Measurements from ENCODE around the gene TFG.

TFG gene

DNA sequence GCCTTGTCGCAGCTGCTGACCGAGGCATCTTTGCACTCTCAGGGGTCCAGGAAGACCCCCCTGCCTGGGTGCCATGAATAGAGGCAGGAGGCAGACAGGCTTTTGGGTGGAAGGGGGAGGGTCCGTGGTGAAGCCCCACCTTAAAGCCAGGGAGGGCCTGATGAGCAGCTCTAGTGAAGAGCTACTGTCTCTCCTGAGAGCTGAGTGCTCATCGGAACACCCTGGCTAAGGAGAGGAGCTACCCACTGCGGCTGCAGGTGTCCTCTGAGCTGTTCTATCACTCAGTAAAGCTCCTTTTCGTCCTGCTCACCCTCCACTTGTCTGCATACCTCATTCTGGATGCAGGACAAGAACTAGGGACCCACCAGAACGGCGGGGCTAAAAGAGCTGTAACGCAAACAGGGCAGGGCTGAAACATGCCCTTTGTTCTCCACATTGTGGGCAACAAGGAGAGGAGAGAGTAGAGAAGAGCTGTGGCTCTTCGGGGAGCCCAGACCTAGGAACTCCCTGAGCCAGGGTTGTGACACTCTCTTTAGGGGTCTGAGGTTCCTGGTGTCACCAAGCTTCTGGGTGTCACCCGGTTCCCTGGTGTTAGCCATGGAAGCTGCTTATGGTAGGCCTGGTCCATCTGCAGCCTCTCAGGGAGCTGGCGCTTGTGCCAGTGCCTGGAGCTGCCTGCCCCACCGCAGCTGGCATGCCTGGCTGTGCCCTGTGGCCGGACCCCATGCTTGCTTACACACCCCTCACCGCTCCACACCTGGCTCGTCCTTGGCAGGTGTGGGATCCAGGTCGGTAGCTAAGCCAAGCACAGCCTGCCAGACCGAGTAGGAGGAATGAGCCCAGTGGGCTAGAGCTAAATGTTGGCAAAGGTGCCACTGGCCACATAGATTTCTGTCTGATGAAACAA is 26.2 kb upstream of the TFG start:
- TF ChIP-seq Cebpa-rat (IDR thresholded peaks at IDR 0.05), result no peak

DNA sequence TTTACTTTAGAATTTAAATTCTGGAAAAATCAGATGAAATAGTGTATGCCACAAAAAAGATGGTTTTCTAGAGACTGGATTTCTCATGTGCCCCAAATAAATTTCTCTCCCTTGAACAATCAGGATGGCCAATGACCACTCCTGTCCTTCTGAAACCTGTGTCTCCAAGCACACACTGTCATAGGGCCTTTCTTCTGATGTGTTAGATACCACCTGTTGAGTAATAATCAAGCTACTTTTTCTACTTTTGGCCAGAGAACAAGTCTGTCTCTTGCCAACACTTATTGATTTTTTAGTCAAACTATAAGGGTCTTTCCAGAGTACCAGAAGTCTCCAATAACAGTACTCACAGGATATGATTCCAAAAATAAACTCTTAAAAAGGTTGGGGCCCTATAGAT is 16.1 kb upstream of the TFG start:
- H3K4me3 ChIP-seq, result no peak overlapping the region
- H3K27ac ChIP-seq, result no peak overlapping the region
- H3K4me1 ChIP-seq, result no peaks in the 10 kb centered on the region
- H3K9ac ChIP-seq, result no peak overlapping the region
- no peaks in the 10 kb centered on the region for H3K27me3 ChIP-seq
- H3K9me3 ChIP-seq, result no peaks in the 10 kb centered on the region
- H4K20me1 ChIP-seq, result no peaks in the 10 kb centered on the region
- TF ChIP-seq Cebpa-rat (IDR thresholded peaks at IDR 0.05), result no peak
- H3K36me3 ChIP-seq, result no peaks in the 10 kb centered on the region
- H3K4me2 ChIP-seq, result no peak overlapping the region

More for the DNA sequence above, 26.2 kb upstream of the TFG start:
- H3K36me3 ChIP-seq, result no peaks in the 10 kb centered on the region
- peaks cover 9% of the 10 kb centered on the region for H3K4me1 ChIP-seq
- no peaks in the 10 kb centered on the region for H4K20me1 ChIP-seq
- no peak overlapping the region for H3K4me2 ChIP-seq
- no peaks in the 10 kb centered on the region for H3K27me3 ChIP-seq
- no peak overlapping the region for H3K9ac ChIP-seq
- H3K9me3 ChIP-seq, result peaks cover 9% of the 10 kb centered on the region; the same call in 1 of the 2 replicates
- H3K4me3 ChIP-seq, result no peak overlapping the region
- H3K27ac ChIP-seq, result no peak overlapping the region

DNA sequence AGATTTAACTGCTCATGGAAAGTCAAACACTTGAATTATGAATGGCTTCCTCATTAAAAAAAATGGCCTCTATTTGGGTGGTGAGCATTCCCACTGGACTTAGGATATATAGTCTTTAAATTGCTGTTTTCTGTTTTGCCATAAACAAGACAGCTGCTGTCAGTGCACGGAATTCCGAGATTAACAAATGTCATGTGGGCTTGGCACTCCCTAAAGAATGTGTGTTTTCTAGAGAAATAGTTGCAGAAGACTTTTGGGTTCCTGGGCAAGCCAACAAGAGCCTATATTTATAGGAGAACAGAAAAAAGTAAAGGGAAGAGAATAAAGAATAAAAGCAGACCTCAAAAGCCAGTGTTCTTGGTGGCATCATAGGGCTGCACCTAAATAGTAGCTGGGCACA is 13.6 kb upstream of the TFG start:
- no peaks in the 10 kb centered on the region for H3K27me3 ChIP-seq
- H3K36me3 ChIP-seq, result no peaks in the 10 kb centered on the region
- H3K4me1 ChIP-seq, result no peaks in the 10 kb centered on the region
- no peaks in the 10 kb centered on the region for H4K20me1 ChIP-seq
- no peaks in the 10 kb centered on the region for H3K9me3 ChIP-seq
- no peak for TF ChIP-seq Cebpa-rat (IDR thresholded peaks at IDR 0.05)
- no peak overlapping the region for H3K9ac ChIP-seq
- no peak overlapping the region for H3K27ac ChIP-seq
- H3K4me2 ChIP-seq, result no peak overlapping the region
- no peak overlapping the region for H3K4me3 ChIP-seq

DNA sequence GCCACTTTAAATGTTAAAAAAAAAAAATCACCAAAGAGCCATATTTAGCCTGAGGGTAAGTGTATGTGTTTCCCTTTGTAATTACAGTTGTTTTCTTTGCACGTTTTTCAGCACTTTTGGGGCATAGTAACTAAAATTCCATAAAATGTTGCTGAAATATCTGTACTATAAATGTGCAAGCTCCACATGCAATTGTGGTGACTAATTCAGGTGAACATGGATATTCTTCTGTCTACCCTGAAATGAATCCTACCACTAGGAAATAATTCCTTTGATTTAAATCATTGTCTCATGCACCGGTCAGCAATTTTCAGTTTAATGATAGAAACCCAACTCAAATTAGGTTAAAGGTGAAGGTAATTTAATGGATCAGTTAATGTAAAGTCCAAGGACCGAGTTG is 13.1 kb upstream of the TFG start:
- Histone ChIP-seq H4K20me1 (no peaks in the 10 kb centered on the region), H3K36me3 (no peaks in the 10 kb centered on the region), H3K4me2 (no peak overlapping the region), H3K4me1 (no peaks in the 10 kb centered on the region), H3K27me3 (no peaks in the 10 kb centered on the region), H3K9me3 (no peaks in the 10 kb centered on the region), H3K27ac (no peak overlapping the region), H3K9ac (no peak overlapping the region), H3K4me3 (no peak overlapping the region)
- no peak for TF ChIP-seq Cebpa-rat (IDR thresholded peaks at IDR 0.05)

DNA sequence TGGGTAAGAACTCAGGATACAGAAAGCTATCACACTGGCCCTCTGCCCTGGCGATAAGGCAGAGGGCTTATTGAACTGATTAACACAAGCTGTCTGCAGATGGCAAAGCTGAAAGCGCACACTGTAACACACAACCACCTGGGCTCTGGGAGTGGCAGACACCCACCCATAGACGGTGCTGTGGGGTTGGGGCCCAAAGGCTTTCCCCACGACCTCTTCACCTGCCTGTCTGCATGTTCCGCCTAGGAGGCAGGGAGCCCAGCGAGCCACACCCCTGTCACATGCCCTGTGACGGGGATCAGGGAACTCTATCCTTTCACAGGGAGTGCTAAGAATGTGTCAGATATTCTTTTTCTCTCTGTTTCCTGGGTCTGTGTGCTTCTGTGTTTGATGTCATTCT is 12.1 kb upstream of the TFG start:
- no peak overlapping the region for H3K4me3 ChIP-seq
- no peak overlapping the region for H3K4me2 ChIP-seq
- H3K36me3 ChIP-seq, result no peaks in the 10 kb centered on the region
- no peak overlapping the region for H3K27ac ChIP-seq
- no peak overlapping the region for H3K9ac ChIP-seq
- no peaks in the 10 kb centered on the region for H3K4me1 ChIP-seq
- H3K27me3 ChIP-seq, result no peaks in the 10 kb centered on the region
- no peak for TF ChIP-seq Cebpa-rat (IDR thresholded peaks at IDR 0.05)
- H3K9me3 ChIP-seq, result no peaks in the 10 kb centered on the region
- H4K20me1 ChIP-seq, result no peaks in the 10 kb centered on the region

DNA sequence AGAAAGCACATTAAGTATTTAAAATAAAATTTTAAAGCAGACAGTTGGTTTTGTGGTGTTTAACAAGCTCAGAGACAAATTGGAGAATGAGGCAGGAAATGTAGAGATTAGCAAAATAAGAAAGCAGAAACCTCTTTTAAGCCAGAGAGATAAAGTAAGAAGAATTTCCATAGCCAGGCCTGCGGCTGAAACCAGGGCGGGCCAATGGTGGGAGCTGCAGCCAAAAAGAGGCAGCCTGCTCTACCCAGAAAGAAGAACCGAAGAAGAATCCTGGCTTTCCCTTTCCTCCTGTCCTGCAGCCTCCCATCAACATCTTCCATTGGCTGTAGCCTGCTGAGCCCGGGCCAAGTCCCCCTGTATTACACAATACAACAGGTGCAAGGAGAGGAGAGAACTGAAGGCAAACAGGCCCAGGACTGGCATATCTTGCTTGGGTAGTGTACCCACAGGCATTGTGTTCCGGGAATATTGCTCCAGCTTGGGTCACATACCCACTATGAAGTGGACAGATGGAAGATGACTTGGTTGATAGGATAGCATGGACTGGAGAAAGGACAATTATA is 11.5 kb upstream of the TFG start:
- Histone ChIP-seq H3K36me3 (no peaks in the 10 kb centered on the region), H3K4me3 (no peak overlapping the region), H3K27ac (no peak overlapping the region), H3K9ac (no peak overlapping the region), H3K4me2 (no peak overlapping the region), H3K4me1 (no peaks in the 10 kb centered on the region), H3K9me3 (no peaks in the 10 kb centered on the region), H3K27me3 (no peaks in the 10 kb centered on the region), H4K20me1 (no peaks in the 10 kb centered on the region)
- no peak for TF ChIP-seq Cebpa-rat (IDR thresholded peaks at IDR 0.05)

DNA sequence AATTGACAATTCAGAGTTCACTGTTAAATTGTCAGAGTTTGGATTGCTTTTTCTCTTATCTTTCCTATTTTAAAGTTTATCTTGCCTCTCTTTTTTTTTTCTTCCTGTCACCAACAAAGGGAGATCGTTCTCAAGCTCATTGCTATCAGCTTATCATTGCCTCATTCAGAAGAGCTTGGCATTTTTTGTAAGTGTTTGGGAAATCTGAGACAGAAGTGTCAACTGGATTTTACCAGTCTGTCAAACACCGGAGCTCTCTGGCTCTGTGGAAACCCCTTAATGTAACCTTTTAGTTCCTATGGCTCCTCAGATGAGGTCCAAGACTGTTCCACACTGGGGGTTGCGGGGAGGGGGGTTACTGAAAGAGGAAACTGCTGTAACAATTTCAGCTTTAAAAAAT is 10.6 kb upstream of the TFG start:
- no peak overlapping the region for H3K27ac ChIP-seq
- H3K4me1 ChIP-seq, result no peaks in the 10 kb centered on the region
- H3K27me3 ChIP-seq, result no peaks in the 10 kb centered on the region
- no peak overlapping the region for H3K9ac ChIP-seq
- no peak overlapping the region for H3K4me2 ChIP-seq
- no peaks in the 10 kb centered on the region for H3K9me3 ChIP-seq
- H3K36me3 ChIP-seq, result no peaks in the 10 kb centered on the region
- H4K20me1 ChIP-seq, result no peaks in the 10 kb centered on the region
- no peak for TF ChIP-seq Cebpa-rat (IDR thresholded peaks at IDR 0.05)
- no peak overlapping the region for H3K4me3 ChIP-seq

DNA sequence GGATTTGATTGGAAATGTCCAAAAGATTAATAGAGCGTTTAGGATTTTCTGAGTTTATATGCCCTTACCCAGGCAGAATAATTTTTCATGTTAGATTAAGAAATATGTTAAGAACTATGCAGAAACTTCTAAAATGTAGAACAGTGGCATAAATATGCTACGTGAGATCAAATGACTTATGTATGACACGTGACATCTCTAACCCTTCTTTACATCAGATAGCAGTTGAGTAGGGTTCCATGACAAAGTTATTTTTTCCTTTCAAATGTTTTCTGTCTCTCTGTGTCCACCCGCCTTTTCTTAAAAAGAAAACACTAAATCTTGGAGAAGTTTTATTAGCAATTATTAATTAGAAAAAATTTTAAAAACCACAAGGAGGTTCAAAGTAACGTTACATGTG is 8.6 kb upstream of the TFG start:
- no peaks in the 10 kb centered on the region for H3K4me1 ChIP-seq
- no peak overlapping the region for H3K4me3 ChIP-seq
- no peak overlapping the region for H3K9ac ChIP-seq
- H4K20me1 ChIP-seq, result no peaks in the 10 kb centered on the region
- H3K36me3 ChIP-seq, result no peaks in the 10 kb centered on the region
- no peaks in the 10 kb centered on the region for H3K9me3 ChIP-seq
- H3K4me2 ChIP-seq, result no peak overlapping the region
- no peak for TF ChIP-seq Cebpa-rat (IDR thresholded peaks at IDR 0.05)
- no peaks in the 10 kb centered on the region for H3K27me3 ChIP-seq
- no peak overlapping the region for H3K27ac ChIP-seq

DNA sequence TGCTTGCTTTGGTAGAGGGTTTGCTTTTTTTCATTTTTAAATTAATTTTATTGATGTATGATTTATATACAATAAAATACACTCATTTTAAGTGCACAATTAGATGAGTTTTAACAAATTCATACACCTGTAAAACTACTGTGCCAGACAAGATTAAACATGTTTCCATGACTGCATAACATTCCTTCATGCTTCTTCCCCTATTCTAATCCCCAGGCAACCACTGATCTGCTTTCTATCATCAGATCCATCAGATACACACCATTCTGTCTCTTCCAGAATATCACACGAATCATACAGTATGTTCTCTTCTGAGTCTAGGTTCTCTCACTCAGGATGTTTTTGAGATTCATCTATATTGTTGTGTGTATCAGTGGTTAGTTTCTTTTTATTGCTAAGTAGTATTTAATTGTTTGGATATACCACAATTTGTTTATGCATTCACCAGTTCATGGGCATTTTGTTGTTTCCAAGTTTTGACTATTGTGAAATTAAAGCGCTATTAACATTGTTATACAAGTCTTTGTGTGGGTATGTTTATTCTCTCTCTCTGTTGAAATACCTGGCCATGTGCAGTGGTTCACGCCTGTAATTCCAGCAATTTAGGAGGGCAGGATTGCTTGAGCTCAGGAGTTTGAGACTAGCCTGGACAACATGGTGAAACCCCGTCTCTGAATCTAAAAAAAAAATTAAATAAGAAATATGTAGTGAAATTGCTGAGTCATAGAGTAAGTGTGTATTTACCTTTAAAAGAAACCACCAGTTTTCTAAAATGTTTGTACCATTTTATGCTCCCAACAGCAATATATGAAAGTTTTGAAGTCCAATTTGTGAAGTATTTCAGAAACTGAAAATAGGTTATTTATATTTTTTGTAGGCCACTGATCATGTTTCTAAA is 7.0 kb upstream of the TFG start:
- Histone ChIP-seq H4K20me1 (no peaks in the 10 kb centered on the region), H3K9ac (no peak overlapping the region), H3K4me1 (no peaks in the 10 kb centered on the region), H3K4me2 (no peak overlapping the region), H3K27ac (no peak overlapping the region), H3K4me3 (no peak overlapping the region), H3K36me3 (no peaks in the 10 kb centered on the region), H3K9me3 (no peaks in the 10 kb centered on the region), H3K27me3 (no peaks in the 10 kb centered on the region)
- TF ChIP-seq Cebpa-rat (IDR thresholded peaks at IDR 0.05), result no peak

DNA sequence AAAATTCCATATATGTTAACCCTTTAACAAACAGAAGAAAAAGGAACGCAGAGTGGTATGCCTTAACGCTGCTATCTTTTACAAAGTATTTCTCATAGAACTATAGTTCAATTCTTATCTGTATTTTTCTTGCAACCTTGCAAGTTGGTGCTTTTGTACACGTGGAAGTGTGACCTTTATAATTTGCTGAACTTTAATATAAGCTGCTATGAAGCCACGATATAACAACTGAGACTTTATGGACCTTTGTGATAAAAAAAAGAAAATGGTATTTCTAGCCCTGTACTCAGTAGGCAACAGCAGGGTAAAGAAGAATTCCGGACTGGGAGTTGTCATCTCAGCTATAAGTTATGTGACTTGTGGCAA is 6.3 kb upstream of the TFG start:
- no peaks in the 10 kb centered on the region for H3K9me3 ChIP-seq
- H3K4me2 ChIP-seq, result no peak overlapping the region
- H3K4me3 ChIP-seq, result no peak overlapping the region
- no peaks in the 10 kb centered on the region for H3K4me1 ChIP-seq
- H3K36me3 ChIP-seq, result no peaks in the 10 kb centered on the region
- H3K27me3 ChIP-seq, result no peaks in the 10 kb centered on the region
- no peaks in the 10 kb centered on the region for H4K20me1 ChIP-seq
- no peak overlapping the region for H3K27ac ChIP-seq
- H3K9ac ChIP-seq, result no peak overlapping the region
- no peak for TF ChIP-seq Cebpa-rat (IDR thresholded peaks at IDR 0.05)

Data from BLaER1 (cell line).